Upper lobe of left lung (tissue), 4 donors: ENCODE data around the gene DMD.

Experiments
- CTCF ChIP-seq, 6 experiments: fragments of 450-650 bp in 4 of 6; fragments of 200-600 bp in 2 of 6; sonication (generic) in 2 of 6; IDR thresholded peaks; one replicate each; pipeline ENCODE4 v1.5.1; 2016 to 2019; ENCODE audit warnings: antibody characterized with exemption in 6 of 6
- EP300 ChIP-seq, 4 donors: sonication (generic); formaldehyde crosslinking; IDR thresholded peaks; one replicate each; pipeline ENCODE4 v1.5.1; 2017; ENCODE audit warnings: antibody characterized with exemption in 4 of 4, control low read depth in 2 of 4
- POLR2A ChIP-seq, 4 donors: fragments of 450-650 bp; IDR thresholded peaks; one replicate each; pipeline ENCODE4 v1.5.1; 2016 to 2017; ENCODE audit warnings: antibody characterized with exemption in 4 of 4, mild to moderate bottlenecking in 2 of 4
- POLR2AphosphoS5 ChIP-seq, 2 donors: sonication (generic); formaldehyde crosslinking; IDR thresholded peaks; one replicate each; pipeline ENCODE4 v1.5.1; 2017; ENCODE audit warnings: antibody characterized with exemption in 2 of 2

- TF ChIP-seq CTCF (IDR thresholded peaks at IDR 0.05) (peak in 5 of 6 experiments; percentile 18 to 33 (median 27)), POLR2A (IDR thresholded peaks at IDR 0.05) (no peak), EP300 (IDR thresholded peaks at IDR 0.05) (no peak), POLR2AphosphoS5 (IDR thresholded peaks at IDR 0.05) (no peak)
Measured at GRCh38 chrX:32530802-32531403, 680.4 kb downstream of the DMD start.
